PC-9 (cell line): ENCODE results near the gene SLC29A4. TPM values are rescaled to one million over a fixed set of nuclear protein-coding genes. Genes with fewer than 3 reads are reported as not detected.
"Not testable (repeated sequence)": the region's sequence is repeated elsewhere in the genome, so short reads cannot be mapped to it uniquely, and the experiment has no call there.

Source experiments
- BruUV-seq: library from RNA; stranded (reverse); fragments of 400-500 nt; replicated peaks from 2 replicates; lab custom pipeline; 2021; lab: Mats Ljungman, UMichigan
- CTCF ChIA-PET: fragments of 300-600 bp; sonication (Branson Sonifier 250); formaldehyde crosslinking; loops from one replicate; lab custom pipeline; 2022; ENCODE audit warnings: antibody characterized with exemption; lab: Charles Lee
- POLR2A ChIA-PET: fragments of 300-600 bp; sonication (Branson Sonifier 250); formaldehyde crosslinking; loops from one replicate; lab custom pipeline; 2022; ENCODE audit warnings: antibody characterized with exemption; ENCODE audit not compliant: unreplicated experiment; lab: Charles Lee
- DNase-seq, 2 experiments: peaks; one replicate each; pipeline versions ENCODE4 v3.0.0 to v3.0.0-alpha.2; 2015 to 2022; ENCODE audit warnings: mixed read lengths in 1 of 2
- H2AFZ ChIP-seq: fragments of 200-600 bp; sonication (generic); 2 replicates; pipeline ENCODE4 v1.8.1; 2017; ENCODE audit warnings: antibody characterized with exemption
- H3F3A ChIP-seq: fragments of 200-600 bp; sonication (generic); 2 replicates; pipeline ENCODE4 v1.8.1; 2017; ENCODE audit warnings: antibody characterized with exemption, mild to moderate bottlenecking, low read depth; ENCODE audit not compliant: insufficient read depth
- H3K27ac ChIP-seq: fragments of 200-600 bp; sonication (generic); 2 replicates; pipeline ENCODE4 v1.6.1; 2016; ENCODE audit warnings: mixed run types
- H3K27me3 ChIP-seq: fragments of 200-600 bp; sonication (generic); 2 replicates; pipeline ENCODE4 v1.6.1; 2016; ENCODE audit warnings: low read depth, mixed run types; ENCODE audit not compliant: insufficient read depth
- H3K36me3 ChIP-seq: fragments of 200-600 bp; sonication (generic); 2 replicates; pipeline ENCODE4 v1.6.1; 2016; ENCODE audit warnings: low read depth, mixed run types
- H3K4me1 ChIP-seq: fragments of 200-600 bp; sonication (generic); replicated peaks from 2 replicates; pipeline ENCODE4 v1.6.1; 2016; ENCODE audit warnings: mixed run types; ENCODE audit not compliant: insufficient read depth
- H3K4me2 ChIP-seq: fragments of 200-600 bp; sonication (generic); 2 replicates; pipeline ENCODE4 v1.6.1; 2017; ENCODE audit warnings: mixed run types
- H3K4me3 ChIP-seq: fragments of 200-600 bp; sonication (generic); 2 replicates; pipeline ENCODE4 v1.6.1; 2016; ENCODE audit warnings: mixed run types
- H3K79me2 ChIP-seq: fragments of 200-600 bp; sonication (generic); 2 replicates; pipeline ENCODE4 v1.6.1; 2017; ENCODE audit warnings: low read depth, mixed run types
- H3K9me2 ChIP-seq: fragments of 200-600 bp; sonication (generic); 2 replicates; pipeline ENCODE4 v1.8.1; 2017; ENCODE audit warnings: mild to moderate bottlenecking; ENCODE audit not compliant: insufficient read depth
- H3K9me3 ChIP-seq: fragments of 200-600 bp; sonication (generic); 2 replicates; pipeline ENCODE4 v1.8.1; 2016; ENCODE audit warnings: low read depth; ENCODE audit not compliant: insufficient read depth
- H4K20me1 ChIP-seq: fragments of 200-600 bp; sonication (generic); 2 replicates; pipeline ENCODE4 v1.8.1; 2017; ENCODE audit not compliant: insufficient read depth
- CTCF ChIP-seq: fragments of 200-600 bp; sonication (generic); conservative IDR thresholded peaks from 2 replicates; pipeline ENCODE4 v1.6.1; 2017; ENCODE audit warnings: mixed run types, antibody characterized with exemption, mild to moderate bottlenecking, moderate library complexity
- EZH2 ChIP-seq: fragments of 200-600 bp; sonication (generic); IDR thresholded peaks from 2 replicates; pipeline ENCODE4 v1.8.0; 2017; ENCODE audit warnings: antibody characterized with exemption, low read depth
- intact Hi-C: fragments of 100-400 bp; cut with micrococcal nuclease; formaldehyde crosslinking; loops from one replicate; pipeline ENCODE4 v1.10.0; 2022; ENCODE audit not compliant: unreplicated experiment
- total RNA-seq: library from RNA; stranded (reverse); gene quantifications from 2 replicates; pipeline ENCODE4 v1.2.3, GENCODE V29; 2021

SLC29A4 gene
- total RNA-seq, 1 experiment from 2014 or later: 7.9 TPM

GRCh38 chr7:5310822-5311405 is 28.2 kb downstream of the SLC29A4 start:
- Histone ChIP-seq H3K79me2 (no peaks in the 10 kb centered on the region), H3K4me2 (no peak overlapping the region), H3K4me3 (no peak overlapping the region), H3K27ac (no peak overlapping the region), H3F3A (no peaks in the 10 kb centered on the region), H3K9me2 (no peaks in the 10 kb centered on the region), H3K36me3 (no peaks in the 10 kb centered on the region; the same call in 1 of the 2 replicates), H4K20me1 (peaks cover 10% of the 10 kb centered on the region; the same call in 1 of the 2 replicates), H3K9me3 (no peaks in the 10 kb centered on the region), H3K27me3 (no peaks in the 10 kb centered on the region), H3K4me1 (no peaks in the 10 kb centered on the region), H2AFZ (no peak overlapping the region)
- POLR2A ChIA-PET: no interaction called here
- CTCF ChIA-PET: no interaction called here
- intact Hi-C loops: no loop called here
- TF ChIP-seq EZH2: no peak
- no peak for TF ChIP-seq CTCF
- BruUV-seq: no TSS peak
- no peak for DNase-seq

GRCh38 chr7:5312276-5313070 is 29.7 kb downstream of the SLC29A4 start:
- intact Hi-C loops, H3K9me3 ChIP-seq, H4K20me1 ChIP-seq, POLR2A ChIA-PET, DNase-seq, CTCF ChIA-PET, H3F3A ChIP-seq, H3K27me3 ChIP-seq, H3K4me1 ChIP-seq, H2AFZ ChIP-seq, H3K36me3 ChIP-seq, H3K79me2 ChIP-seq, H3K27ac ChIP-seq, BruUV-seq, H3K4me2 ChIP-seq, H3K9me2 ChIP-seq, H3K4me3 ChIP-seq: not testable (repeated sequence)

- H3K4me1 ChIP-seq, H3K4me3 ChIP-seq, H3K9me2 ChIP-seq, H3K4me2 ChIP-seq, intact Hi-C loops, H4K20me1 ChIP-seq, H3K79me2 ChIP-seq, DNase-seq, BruUV-seq, H3F3A ChIP-seq, H3K9me3 ChIP-seq, H3K27me3 ChIP-seq, H3K27ac ChIP-seq, H2AFZ ChIP-seq, POLR2A ChIA-PET, H3K36me3 ChIP-seq: not testable (repeated sequence)
- CTCF ChIA-PET: interaction anchor here (0.5 kb wide), 1 partner anchor 334 kb away, joined by 3 read pairs; no protein-coding TSS in a partner anchor
Observed at GRCh38 chr7:5313076-5313885, 30.5 kb downstream of the SLC29A4 start.

GRCh38 chr7:5314864-5315263 is 32.1 kb downstream of the SLC29A4 start:
- no peaks in the 10 kb centered on the region for H3K4me1 ChIP-seq
- H3K4me3 ChIP-seq: no peak overlapping the region
- H3K9me2 ChIP-seq: no peaks in the 10 kb centered on the region
- H3F3A ChIP-seq: no peaks in the 10 kb centered on the region
- no peak for DNase-seq
- H3K27me3 ChIP-seq: no peaks in the 10 kb centered on the region
- no peak overlapping the region for H3K27ac ChIP-seq
- no peak overlapping the region for H3K4me2 ChIP-seq
- no peaks in the 10 kb centered on the region for H3K79me2 ChIP-seq
- TF ChIP-seq CTCF (no peak), EZH2 (no peak)
- ChIA-PET POLR2A (no interaction called here), CTCF (no interaction called here)
- H3K9me3 ChIP-seq: peaks cover 7% of the 10 kb centered on the region; the same call in 1 of the 2 replicates
- H3K36me3 ChIP-seq: peaks cover 16% of the 10 kb centered on the region
- no TSS peak for BruUV-seq
- H2AFZ ChIP-seq: no peak overlapping the region
- intact Hi-C loops: no loop called here
- peaks cover 14% of the 10 kb centered on the region; the same call in 1 of the 2 replicates for H4K20me1 ChIP-seq
